Bronchial epithelial cell (primary cell): ENCODE measurements around the gene SUPT3H. TPM values are rescaled to one million over a fixed set of nuclear protein-coding genes. Genes with fewer than 3 reads are reported as not detected.
A peak's percentile ranks its signal among the peaks of the same experiment; 100 is the strongest.

Experiments
- DNase-seq: peaks from one replicate; pipeline ENCODE4 v3.0.0-alpha.2; 2010; ENCODE audit warnings: low read depth
- FAIRE-seq: peaks from 2 replicates; lab custom pipeline; 2011; peaks lifted over from hg19 to GRCh38; lab: Jason Lieb, UNC
- H3K27me3 ChIP-seq: 2 replicates; pipeline ENCODE4 v1.5.1; 2011; ENCODE audit warnings: low read length; ENCODE audit not compliant: control insufficient read depth, insufficient read depth
- H3K36me3 ChIP-seq: 2 replicates; pipeline ENCODE4 v1.5.1; 2011; ENCODE audit warnings: low read length; ENCODE audit not compliant: control insufficient read depth, insufficient read depth
- H3K4me3 ChIP-seq: 2 replicates; pipeline ENCODE4 v1.5.1; 2011; ENCODE audit warnings: mild to moderate bottlenecking, low read depth, low read length, control low read depth
- CTCF ChIP-seq: IDR thresholded peaks from 2 replicates; pipeline ENCODE4 v1.5.1; 2011; ENCODE audit warnings: mild to moderate bottlenecking, moderate library complexity, low read length, control low read depth, inconsistent platforms; ENCODE audit not compliant: insufficient read depth, severe bottlenecking
- total RNA-seq: library from RNA; depleted of rRNA; stranded (reverse); fragments of >200 nt; gene quantifications from 2 replicates; pipeline ENCODE4 v1.2.1, GENCODE V29; 2014

SUPT3H gene
- total RNA-seq, 1 donor from 2014 or later, result 12.9 TPM

- TF ChIP-seq CTCF, result no peak
- Histone ChIP-seq H3K27me3 (no peaks in the 10 kb centered on the region), H3K4me3 (no peak overlapping the region), H3K36me3 (no peaks in the 10 kb centered on the region)
- FAIRE-seq, result no peak
- DNase-seq, result peak; percentile 10
Measured at GRCh38 chr6:45132059-45132458, 245.7 kb downstream of the SUPT3H start.

- Histone ChIP-seq H3K4me3 (no peak overlapping the region), H3K36me3 (no peaks in the 10 kb centered on the region), H3K27me3 (no peaks in the 10 kb centered on the region)
- no peak for FAIRE-seq
- DNase-seq, result no peak
- no peak for TF ChIP-seq CTCF
Measured at GRCh38 chr6:45129051-45129450, 248.7 kb downstream of the SUPT3H start.

- DNase-seq (no peak), FAIRE-seq (no peak)
- Histone ChIP-seq H3K27me3 (no peaks in the 10 kb centered on the region), H3K36me3 (no peaks in the 10 kb centered on the region), H3K4me3 (no peak overlapping the region)
- no peak for TF ChIP-seq CTCF
Measured at GRCh38 chr6:45127185-45127584, 250.5 kb downstream of the SUPT3H start.

GRCh38 chr6:45126033-45126432, 251.7 kb downstream of the SUPT3H start:
- no peaks in the 10 kb centered on the region for H3K27me3 ChIP-seq
- DNase-seq (no peak), FAIRE-seq (no peak)
- no peaks in the 10 kb centered on the region for H3K36me3 ChIP-seq
- no peak overlapping the region for H3K4me3 ChIP-seq
- TF ChIP-seq CTCF, result no peak

GRCh38 chr6:45123023-45123422, 254.7 kb downstream of the SUPT3H start:
- no peak for TF ChIP-seq CTCF
- Histone ChIP-seq H3K4me3 (no peak overlapping the region), H3K36me3 (no peaks in the 10 kb centered on the region), H3K27me3 (no peaks in the 10 kb centered on the region)
- FAIRE-seq (no peak), DNase-seq (no peak)

GRCh38 chr6:45118754-45119153, 259.0 kb downstream of the SUPT3H start:
- no peak for TF ChIP-seq CTCF
- no peak for DNase-seq
- Histone ChIP-seq H3K36me3 (no peaks in the 10 kb centered on the region), H3K4me3 (no peak overlapping the region), H3K27me3 (no peaks in the 10 kb centered on the region)
- no peak for FAIRE-seq
